ENCODE data around the gene SEPHS1. TPM values are rescaled to one million over a fixed set of nuclear protein-coding genes. Genes with fewer than 3 reads are reported as not detected.

The SEPHS1 gene
- total RNA-seq, 1 experiment from 2014 or later: 509 TPM

- H3K4me1 Mint-ChIP-seq: peaks cover 53% of the 10 kb centered on the region
- TF ChIP-seq FOXP1 (CRISPR knock-in tag; IDR thresholded peaks at IDR 0.05; ENCODE audit: borderline replicate concordance): 0 out of 2 replicates have a peak, but pooled peaks have one; percentile 48
- TF ChIP-seq MYBL2 (CRISPR knock-in tag; IDR thresholded peaks at IDR 0.05): no peak
- TF ChIP-seq SP1 (CRISPR knock-in tag; conservative IDR thresholded peaks at IDR 0.05): peak; percentile 43; the same call in 1 of the 2 replicates
- peak; percentile 20; the same call in 1 of the 2 replicates for TF ChIP-seq USF2 (CRISPR knock-in tag; IDR thresholded peaks at IDR 0.05)
- TF ChIP-seq ZSCAN18 (CRISPR knock-in tag; IDR thresholded peaks at IDR 0.05): no peak
- TF ChIP-seq ZNF425 (CRISPR knock-in tag; conservative IDR thresholded peaks at IDR 0.05): no peak
- no peak for TF ChIP-seq ETV6 (CRISPR knock-in tag; IDR thresholded peaks at IDR 0.05)
- no peak for TF ChIP-seq ZMAT4 (CRISPR knock-in tag; IDR thresholded peaks at IDR 0.05)
- no peak for TF ChIP-seq FOXJ3 (CRISPR knock-in tag; IDR thresholded peaks at IDR 0.05; ENCODE audit: borderline replicate concordance)
- TF ChIP-seq ZBTB43 (CRISPR knock-in tag; IDR thresholded peaks at IDR 0.05): no peak
- TF ChIP-seq NR2C2 (CRISPR knock-in tag; IDR thresholded peaks at IDR 0.05): no peak
- no peak for TF ChIP-seq NFYB (CRISPR knock-in tag; conservative IDR thresholded peaks at IDR 0.05; ENCODE audit: low read depth)
- peak; percentile 99 for TF ChIP-seq ZNF423 (CRISPR knock-in tag; IDR thresholded peaks at IDR 0.05)
- TF ChIP-seq ATF3 (CRISPR knock-in tag; conservative IDR thresholded peaks at IDR 0.05): no peak
- no peak for TF ChIP-seq TCF7 (CRISPR knock-in tag; IDR thresholded peaks at IDR 0.05; ENCODE audit: low read depth)
- TF ChIP-seq CREB1 (CRISPR knock-in tag; IDR thresholded peaks at IDR 0.05): no peak
- no peak for TF ChIP-seq STAT6 (CRISPR knock-in tag; conservative IDR thresholded peaks at IDR 0.05; ENCODE audit: low read depth)
- TF ChIP-seq TEAD4 (CRISPR knock-in tag; IDR thresholded peaks at IDR 0.05): no peak
- no peak for TF ChIP-seq HMGXB4 (CRISPR knock-in tag; IDR thresholded peaks at IDR 0.05)
- no peak for TF ChIP-seq ATF2 (CRISPR knock-in tag; IDR thresholded peaks at IDR 0.05; ENCODE audit: borderline replicate concordance, low read depth)
- TF ChIP-seq ELF4 (CRISPR knock-in tag; IDR thresholded peaks at IDR 0.05; ENCODE audit: low read depth): no peak
- TF ChIP-seq PREB (CRISPR knock-in tag; IDR thresholded peaks at IDR 0.05; ENCODE audit: borderline replicate concordance): no peak
- peak; percentile 76; the same call in 1 of the 2 replicates for TF ChIP-seq CREM (CRISPR knock-in tag; IDR thresholded peaks at IDR 0.05)
These were observed 3.3 kb upstream of the SEPHS1 start for GRCh38 chr10:13351340-13351915.

More at GRCh38 chr10:13351340-13351915, 3.3 kb upstream of the SEPHS1 start:
- DNase-seq (ENCODE audit: low spot score) (peak; percentile 66), ATAC-seq (peak; percentile 7)
- Mint-ChIP-seq H3K27ac (peak overlapping the region; percentile 100), H3K27me3 (ENCODE audit: low read depth) (no peaks in the 10 kb centered on the region; the same call in 1 of the 2 replicates), H3K9me3 (no peaks in the 10 kb centered on the region), H3K4me3 (peak overlapping the region; percentile 94), H3K36me3 (0 out of 2 replicates have a peak, but pooled peaks cover 3% of the 10 kb centered on the region)
- ChIA-PET POLR2A (interaction anchor here (0.6 to 5.0 kb wide), 4 partner anchors 10 to 264 kb away, joined by 3 to 31 read pairs (median 4); partner anchors contain the start of gene PHYH), CTCF (interaction anchor here (0.7 to 5.6 kb wide), 10 partner anchors 10 to 235 kb away, joined by 3 to 57 read pairs (median 10); partner anchors contain the start of genes MCM10, PHYH and PRPF18)
